Measurements from ENCODE around the gene NEDD4L. TPM values are rescaled to one million over a fixed set of nuclear protein-coding genes. Genes with fewer than 3 reads are reported as not detected.

The NEDD4L gene
- total RNA-seq, 1 donor from 2014 or later: 41.4 TPM

- Mint-ChIP-seq H3K27ac (ENCODE audit: unreplicated experiment) (no peak overlapping the region), H3K4me1 (no peaks in the 10 kb centered on the region), H3K36me3 (ENCODE audit: low read depth) (no peaks in the 10 kb centered on the region), H3K9me3 (no peaks in the 10 kb centered on the region), H3K4me3 (no peak overlapping the region), H3K27me3 (ENCODE audit: low read depth) (no peaks in the 10 kb centered on the region)
- no peak for DNase-seq (ENCODE audit: low read depth, low spot score)
- TF ChIP-seq CTCF (conservative IDR thresholded peaks at IDR 0.05): no peak
Measured at GRCh38 chr18:58110398-58110797, 66.4 kb downstream of the NEDD4L start.

DNA sequence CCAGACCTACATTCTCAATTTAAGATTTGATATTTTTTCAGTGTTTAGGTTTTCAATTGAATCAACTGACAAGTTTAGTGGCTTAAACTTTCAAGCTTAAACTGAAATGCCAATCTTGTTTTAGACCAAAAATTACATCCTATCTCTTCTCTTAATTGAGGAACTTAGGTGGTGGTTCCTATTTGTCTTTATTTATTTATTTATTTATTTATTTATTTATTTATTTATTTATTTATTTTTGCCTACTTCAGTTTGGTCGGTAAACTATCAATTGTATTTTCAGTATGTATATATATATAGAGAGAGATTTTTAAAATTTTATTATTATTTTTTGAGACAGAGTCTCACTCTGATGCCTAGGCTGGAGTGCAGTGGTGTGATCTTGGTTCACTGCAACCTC, 68.1 kb downstream of the NEDD4L start:
- DNase-seq (ENCODE audit: low read depth, low spot score): no peak
- Mint-ChIP-seq H3K4me1 (peaks cover 8% of the 10 kb centered on the region), H3K9me3 (no peaks in the 10 kb centered on the region), H3K36me3 (ENCODE audit: low read depth) (no peaks in the 10 kb centered on the region), H3K27me3 (ENCODE audit: low read depth) (no peaks in the 10 kb centered on the region), H3K4me3 (no peak overlapping the region), H3K27ac (ENCODE audit: unreplicated experiment) (no peak overlapping the region)
- no peak for TF ChIP-seq CTCF (conservative IDR thresholded peaks at IDR 0.05)

- Mint-ChIP-seq H3K27ac (ENCODE audit: unreplicated experiment) (no peak overlapping the region), H3K4me3 (no peak overlapping the region), H3K9me3 (no peaks in the 10 kb centered on the region), H3K27me3 (ENCODE audit: low read depth) (no peaks in the 10 kb centered on the region), H3K4me1 (peaks cover 20% of the 10 kb centered on the region), H3K36me3 (ENCODE audit: low read depth) (no peaks in the 10 kb centered on the region)
- DNase-seq (ENCODE audit: low read depth, low spot score): no peak
- TF ChIP-seq CTCF (conservative IDR thresholded peaks at IDR 0.05): no peak
Measured at GRCh38 chr18:58113337-58113736, 69.3 kb downstream of the NEDD4L start.

GRCh38 chr18:58114766-58115165, 70.7 kb downstream of the NEDD4L start:
- Mint-ChIP-seq H3K4me3 (no peak overlapping the region), H3K4me1 (peaks cover 23% of the 10 kb centered on the region), H3K36me3 (ENCODE audit: low read depth) (no peaks in the 10 kb centered on the region), H3K9me3 (no peaks in the 10 kb centered on the region), H3K27me3 (ENCODE audit: low read depth) (no peaks in the 10 kb centered on the region), H3K27ac (ENCODE audit: unreplicated experiment) (peak overlapping the region; percentile 8)
- DNase-seq (ENCODE audit: low read depth, low spot score): no peak
- TF ChIP-seq CTCF (conservative IDR thresholded peaks at IDR 0.05): no peak

- Mint-ChIP-seq H3K27ac (ENCODE audit: unreplicated experiment) (no peak overlapping the region), H3K27me3 (ENCODE audit: low read depth) (no peaks in the 10 kb centered on the region), H3K9me3 (no peaks in the 10 kb centered on the region), H3K36me3 (ENCODE audit: low read depth) (no peaks in the 10 kb centered on the region), H3K4me1 (peaks cover 23% of the 10 kb centered on the region), H3K4me3 (no peak overlapping the region)
- TF ChIP-seq CTCF (conservative IDR thresholded peaks at IDR 0.05): no peak
- DNase-seq (ENCODE audit: low read depth, low spot score): no peak
Measured at GRCh38 chr18:58116818-58117217, 72.8 kb downstream of the NEDD4L start.
